T1000 (cell line): Measurements from ENCODE around the gene THOC7.

Experiments
- DNase-seq: peaks from one replicate; lab custom pipeline; 2025; ENCODE audit warnings: mixed read lengths; lab: John Stamatoyannopoulos, UW

Gene THOC7

DNA sequence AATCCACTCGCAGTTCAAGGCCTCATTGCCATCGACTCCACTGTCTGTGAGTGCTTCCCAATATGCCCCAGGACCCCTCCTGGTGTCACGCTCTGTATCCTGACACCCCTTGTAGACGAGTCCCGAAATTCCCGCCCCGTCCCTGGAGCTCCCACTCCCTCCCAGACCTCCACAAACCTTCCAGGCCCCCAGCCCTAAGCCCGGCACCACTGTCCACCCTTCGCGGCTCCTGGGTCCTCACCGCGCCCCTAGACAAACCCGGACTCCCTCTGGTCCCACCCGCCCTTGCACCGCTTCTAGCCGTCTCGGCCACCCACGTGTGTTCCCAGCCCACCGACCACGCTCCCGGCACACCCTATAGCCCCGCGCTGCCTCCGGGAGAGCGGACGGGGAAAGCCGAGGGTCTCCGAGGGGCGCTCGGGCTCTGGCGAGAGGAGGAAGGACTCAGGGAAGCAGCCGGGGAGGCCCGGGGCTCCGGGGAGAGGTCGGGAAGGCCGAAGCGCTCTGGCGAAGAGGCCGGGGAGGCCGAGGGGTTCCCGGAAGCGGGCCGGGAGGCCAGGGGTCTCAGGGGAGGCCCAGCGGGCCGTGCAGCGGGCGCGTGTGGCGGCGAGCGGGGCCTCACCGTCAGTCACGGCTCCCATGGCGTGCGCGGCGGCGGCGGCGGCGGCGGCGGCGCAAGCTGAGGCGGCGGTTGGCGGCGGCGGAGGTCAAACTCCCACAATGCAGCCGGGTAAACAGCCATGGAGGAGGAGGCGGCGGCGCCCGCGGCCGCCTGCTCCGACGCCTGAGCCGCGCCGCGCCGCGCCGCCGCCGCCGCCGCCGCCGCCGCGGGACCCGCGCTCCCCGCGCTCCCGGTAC is at the start of gene THOC7, which contains the start of gene ATXN7:
Gene THOC7, minus strand, starts transcription at position 656 of the 858 bp plus-strand sequence. Its CDS starts 15 bp downstream, at position 641.
Gene ATXN7, plus strand, starts transcription at position 718 of the 858 bp plus-strand sequence. CDS start 48,732 bp downstream, outside the sequence.
- peak; percentile 59 for DNase-seq

DNA sequence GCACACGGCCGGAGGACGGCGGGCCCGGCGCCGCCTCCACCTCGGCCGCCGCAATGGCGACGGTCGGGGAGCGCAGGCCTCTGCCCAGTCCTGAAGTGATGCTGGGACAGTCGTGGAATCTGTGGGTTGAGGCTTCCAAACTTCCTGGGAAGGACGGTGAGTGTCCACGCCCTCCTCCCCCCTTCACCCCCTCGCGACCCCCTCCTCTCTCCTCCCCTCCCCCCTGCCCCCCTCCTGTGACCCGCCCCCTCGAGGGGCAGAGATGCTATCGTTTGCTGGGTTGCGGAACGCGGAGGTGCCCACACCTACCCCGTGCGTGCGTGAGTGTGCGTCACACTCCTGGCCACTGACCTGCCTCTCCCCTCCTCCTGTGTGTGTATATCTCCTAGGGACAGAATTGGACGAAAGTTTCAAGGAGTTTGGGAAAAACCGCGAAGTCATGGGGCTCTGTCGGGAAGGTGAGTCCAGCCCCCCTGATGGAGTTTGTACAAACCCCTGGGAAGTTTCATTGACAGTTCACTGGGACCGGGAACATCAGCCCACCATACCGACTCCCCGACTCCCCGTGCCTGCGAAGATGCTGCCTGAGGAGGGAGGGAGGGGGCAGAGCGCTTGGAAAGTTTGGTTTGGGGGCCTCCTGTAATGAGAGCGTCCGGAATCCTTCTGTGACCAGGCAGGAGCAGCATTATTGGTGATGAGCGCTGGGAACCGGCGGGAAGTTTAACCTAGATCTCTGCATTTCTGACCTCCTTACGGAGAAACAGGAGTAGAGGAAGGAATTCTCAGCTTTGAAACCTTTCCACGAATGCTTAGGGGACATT is 49.4 kb upstream of the THOC7 start:
- peak; percentile 37 for DNase-seq

DNA sequence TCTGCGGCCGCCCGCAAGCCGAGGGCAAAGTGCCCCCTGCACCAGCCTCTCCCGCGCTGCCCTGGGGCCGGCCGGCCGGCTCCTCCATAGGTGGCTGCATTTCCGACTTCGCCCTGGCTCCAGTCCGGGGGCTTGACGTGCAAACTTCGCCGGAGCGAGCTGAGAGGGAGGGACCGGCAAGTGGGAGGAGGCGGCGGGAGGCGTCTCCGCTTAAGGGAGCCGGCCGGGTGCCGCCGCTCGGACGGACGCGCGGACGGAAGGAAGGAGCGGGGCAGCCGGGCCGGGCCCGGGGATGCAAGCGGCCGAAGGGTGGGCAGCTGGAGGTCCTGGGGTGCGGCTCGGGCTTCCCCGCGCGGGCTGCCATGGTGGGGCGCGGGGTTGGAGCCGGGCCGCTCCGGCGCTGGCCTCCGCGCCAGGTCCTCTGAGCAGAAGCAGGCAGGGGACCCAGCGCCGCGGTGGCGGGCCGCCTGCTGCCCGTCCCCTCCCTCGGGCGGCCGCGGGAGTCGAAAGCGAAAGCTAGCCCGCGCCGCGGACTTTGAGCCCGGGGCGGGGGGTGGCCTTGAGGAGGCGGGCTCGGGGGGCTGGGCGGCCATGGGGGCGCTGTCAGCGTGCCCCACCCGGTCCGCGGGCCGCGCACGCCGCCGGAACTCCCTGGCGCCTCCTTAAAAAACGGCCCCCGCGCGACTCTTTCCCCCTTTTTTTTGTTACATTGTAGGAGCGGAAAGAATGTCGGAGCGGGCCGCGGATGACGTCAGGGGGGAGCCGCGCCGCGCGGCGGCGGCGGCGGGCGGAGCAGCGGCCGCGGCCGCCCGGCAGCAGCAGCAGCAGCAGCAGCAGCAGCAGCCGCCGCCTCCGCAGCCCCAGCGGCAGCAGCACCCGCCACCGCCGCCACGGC is 48.5 kb upstream of the THOC7 start, which contains the start of gene SCAANT1:
Gene SCAANT1, minus strand, starts transcription at position 511 of the 895 bp plus-strand sequence.
- peak; percentile 75 for DNase-seq

DNA sequence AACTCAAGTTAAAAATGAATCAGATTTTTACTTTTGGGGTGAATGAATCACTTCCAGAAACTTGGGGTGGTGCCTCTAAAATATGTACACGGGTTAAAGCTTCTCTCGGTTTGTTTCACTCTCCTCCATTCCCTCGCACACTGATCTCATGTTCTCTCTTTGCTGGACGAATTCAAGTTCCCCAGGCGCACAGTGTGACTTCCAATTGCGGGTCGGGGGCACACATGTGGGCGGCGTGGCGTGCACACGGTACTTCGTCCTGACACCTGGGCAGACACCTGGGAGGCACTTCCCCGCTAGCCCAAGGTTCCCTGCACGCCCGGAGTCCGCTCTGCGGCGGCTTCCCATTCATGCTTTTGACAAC is 47.9 kb upstream of the THOC7 start:
- no peak for DNase-seq

DNA sequence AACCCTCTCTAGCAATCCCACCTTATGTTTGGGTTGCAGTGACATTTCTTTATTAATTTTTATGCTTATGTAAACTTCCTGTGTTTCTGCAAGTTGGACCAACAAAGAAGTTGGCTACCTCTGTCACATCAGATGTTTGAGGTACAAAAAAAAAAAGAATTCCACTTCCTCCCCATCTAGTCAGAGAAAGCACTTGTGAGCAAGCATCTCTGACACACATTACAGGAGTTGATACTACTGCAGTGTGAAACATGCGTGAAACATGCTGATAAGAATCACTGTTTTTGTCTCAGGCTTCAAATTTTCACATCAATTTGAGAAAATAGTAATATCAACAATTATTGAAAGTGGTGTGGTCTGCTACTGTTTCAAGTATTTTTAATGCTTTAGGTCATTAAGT is 47.3 kb upstream of the THOC7 start:
- no peak for DNase-seq

DNA sequence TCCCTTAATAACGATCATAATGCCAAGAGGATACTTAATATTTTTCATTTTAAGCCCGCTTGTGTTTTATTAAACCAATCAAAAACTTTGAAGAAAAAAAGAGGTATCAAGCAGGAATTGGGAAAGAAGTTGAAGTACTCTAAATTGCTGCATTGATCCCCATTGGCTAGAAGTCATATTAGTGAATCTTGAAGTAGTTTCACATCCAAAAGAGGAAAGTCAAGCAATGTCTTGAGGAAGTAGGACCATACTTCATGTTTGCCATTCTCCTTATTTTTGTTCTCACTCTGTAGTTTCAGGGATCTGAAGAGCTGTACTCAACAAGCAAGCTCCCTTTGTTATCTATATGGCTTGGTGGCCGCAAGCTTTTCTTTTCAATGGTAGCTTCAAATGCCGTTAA is 46.4 kb upstream of the THOC7 start:
- no peak for DNase-seq

DNA sequence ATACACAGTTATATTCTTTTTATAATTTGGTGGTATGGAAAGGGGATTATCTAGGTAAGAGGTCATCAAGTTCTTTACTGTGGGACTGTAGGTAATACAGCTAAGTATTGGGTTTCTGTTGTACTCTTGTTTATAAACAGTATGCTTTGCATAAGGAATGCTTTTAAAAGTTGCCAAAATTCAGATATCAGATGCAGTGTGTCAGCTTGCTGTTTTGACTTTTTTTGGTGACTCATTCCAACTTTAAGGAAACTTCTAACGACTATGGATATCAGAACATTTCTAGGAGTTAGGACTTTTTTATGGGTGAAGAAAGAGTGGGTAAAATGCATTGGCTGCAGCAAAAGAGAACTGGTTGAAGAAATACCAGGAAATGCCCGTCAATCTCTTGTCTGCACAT is 45.8 kb upstream of the THOC7 start:
- DNase-seq = no peak

DNA sequence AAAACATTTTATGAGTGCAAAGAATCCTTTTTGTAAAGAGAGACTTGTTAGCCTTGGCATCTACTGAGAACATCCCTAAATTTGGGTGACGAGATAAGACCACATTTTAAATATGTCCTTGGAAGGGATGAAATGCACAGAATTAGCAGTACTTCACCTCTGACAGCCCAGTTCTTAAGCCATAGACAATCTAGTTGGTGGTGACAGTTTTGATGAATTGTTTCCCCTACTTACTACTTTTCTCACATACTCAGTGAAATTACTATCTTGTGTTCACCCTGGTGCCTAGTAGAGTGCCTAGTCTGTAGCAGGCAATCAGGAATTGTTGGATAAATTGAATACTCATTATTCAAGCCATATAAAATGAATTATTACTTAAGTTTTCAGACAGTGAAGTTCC is 45.2 kb upstream of the THOC7 start:
- DNase-seq = no peak

DNA sequence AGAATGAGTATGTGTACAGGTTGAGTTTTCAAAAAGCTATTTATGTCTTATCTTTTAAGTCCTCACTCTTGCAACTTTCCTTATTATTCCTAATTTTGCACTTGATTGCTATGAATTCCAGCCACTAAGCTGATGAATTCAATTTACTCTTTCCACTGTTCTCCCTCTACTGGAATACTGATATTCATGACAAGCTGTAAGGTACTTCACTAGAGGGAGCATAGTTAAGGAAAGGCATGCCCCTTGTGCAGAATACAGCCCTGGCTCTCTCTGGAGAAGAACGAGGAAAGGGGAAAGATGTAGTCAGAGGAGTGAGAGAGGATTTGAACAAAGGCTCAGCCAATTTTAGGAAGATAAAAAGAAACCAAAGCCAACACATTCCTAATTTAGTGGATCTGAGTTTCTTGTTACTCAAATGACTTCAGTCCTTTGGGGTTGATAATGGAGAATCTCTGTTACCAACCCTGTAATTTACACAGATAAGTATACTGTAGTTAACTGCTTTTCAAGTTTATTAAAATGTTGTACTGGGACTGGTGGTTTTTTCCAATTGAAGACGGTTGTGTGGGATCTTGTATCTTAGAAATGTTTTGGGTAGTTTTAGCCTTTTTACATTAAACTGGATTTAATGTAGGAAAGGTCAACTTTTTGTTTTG is 44.6 kb upstream of the THOC7 start:
- DNase-seq = no peak

DNA sequence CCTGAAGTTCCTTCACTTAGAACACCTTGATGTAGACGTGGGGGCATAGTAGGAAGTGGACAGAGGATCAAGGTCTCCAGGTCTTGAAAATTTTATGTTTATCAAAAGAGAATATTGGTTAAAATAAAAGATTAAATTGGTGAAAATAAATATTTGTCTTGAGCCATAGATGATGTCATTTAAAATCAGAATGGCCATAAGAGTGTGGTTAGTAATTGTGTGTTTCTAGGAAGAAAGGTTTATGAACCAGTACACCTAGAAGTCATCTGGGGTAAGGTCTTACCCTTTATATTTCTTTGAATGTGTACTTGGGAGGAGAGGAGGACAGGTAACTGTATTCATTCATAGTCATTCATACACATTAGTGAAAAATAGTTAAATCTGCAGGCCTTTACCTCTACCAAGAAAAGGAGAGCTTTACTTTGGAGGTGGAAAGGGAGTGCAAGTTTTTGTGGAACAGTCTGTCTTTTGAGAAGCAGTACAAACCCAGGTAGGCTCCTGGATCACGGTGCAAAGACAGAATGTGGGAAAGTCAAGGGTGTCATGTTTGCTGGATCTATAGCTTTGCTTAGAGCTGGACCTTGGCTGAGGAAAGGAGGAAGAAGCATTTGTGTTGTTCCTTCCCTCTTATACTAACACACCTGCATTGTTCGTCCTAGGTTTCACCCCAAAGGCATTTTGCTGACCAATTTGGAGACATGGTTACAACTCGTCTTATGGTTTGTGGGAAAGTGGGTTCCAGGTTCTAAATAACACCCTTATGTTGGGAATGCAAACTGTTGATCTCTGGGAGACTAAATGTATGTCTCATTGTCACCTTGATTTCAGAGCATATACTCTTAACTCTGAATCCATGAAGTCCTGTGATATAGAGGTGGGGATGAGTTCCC is 42.4 kb upstream of the THOC7 start:
- no peak for DNase-seq

DNA sequence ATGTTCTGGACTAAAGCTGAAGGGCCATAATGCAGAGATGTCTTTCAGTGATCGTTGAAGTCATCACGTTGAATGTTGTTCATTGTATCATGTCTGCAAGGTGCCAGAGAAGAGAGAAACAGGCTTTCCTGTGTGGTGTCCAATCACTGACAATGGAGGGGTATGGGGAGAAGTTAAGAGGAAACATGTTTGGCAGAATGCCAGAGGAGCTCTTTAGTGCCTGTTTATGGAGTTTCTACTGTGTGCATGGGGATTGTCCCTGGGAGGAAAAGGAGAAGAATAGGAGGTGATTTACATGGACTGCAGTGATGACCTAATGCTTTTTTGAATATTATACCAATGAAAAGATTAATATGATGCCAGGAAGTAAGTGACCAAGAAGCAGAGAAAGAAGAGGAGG is 36.9 kb upstream of the THOC7 start:
- DNase-seq = no peak

DNA sequence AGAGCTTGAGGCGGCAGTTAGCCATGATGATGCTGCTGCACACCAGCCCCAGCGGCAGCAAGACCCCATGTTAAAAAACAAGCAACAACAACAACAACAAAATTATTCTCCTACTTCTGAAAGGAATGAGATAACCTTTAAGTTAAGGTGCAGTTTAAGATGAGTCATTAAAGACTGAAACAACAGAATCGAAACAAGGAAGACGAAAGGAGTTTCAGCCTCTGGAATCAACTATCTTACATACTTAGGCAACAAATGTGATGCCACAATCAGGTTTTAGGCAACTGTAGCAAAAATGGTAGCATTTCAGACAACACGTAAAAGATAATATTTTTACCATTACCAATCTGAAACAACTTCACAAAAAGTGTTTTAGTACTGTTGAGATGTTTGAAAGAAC is 36.4 kb upstream of the THOC7 start:
- DNase-seq = no peak

DNA sequence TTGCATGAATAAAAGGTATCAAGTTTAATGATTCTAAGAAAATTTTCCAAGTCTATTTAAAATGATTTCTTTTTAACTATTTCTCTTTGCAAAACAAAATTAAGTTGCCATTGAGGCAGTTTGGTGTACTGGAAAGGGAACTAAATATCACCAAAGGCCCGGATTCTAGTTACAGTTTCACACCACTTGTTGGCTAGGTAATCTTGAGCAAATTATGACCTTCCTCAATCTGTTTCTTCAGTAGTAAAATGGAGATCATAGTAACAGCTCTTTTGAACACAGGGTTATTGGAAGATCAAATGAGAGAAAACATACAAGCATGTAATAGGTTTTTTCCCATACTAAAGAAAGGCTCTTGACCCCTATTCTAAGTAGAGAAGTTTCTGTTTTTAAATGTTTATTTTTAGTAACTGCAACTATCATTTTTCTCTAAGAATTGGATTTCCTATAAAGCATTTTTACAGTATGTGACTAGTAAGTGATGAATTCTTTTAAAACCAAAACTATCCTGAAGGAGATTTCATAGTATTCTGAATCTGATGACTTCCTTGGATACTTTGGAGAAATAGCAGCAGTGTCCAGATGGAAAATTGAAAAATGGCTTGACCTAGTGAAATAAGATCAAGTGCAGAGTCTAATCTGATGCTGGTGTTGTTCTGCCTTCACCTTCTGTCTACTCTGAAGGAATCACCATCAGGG is 32.9 kb upstream of the THOC7 start:
- no peak for DNase-seq

DNA sequence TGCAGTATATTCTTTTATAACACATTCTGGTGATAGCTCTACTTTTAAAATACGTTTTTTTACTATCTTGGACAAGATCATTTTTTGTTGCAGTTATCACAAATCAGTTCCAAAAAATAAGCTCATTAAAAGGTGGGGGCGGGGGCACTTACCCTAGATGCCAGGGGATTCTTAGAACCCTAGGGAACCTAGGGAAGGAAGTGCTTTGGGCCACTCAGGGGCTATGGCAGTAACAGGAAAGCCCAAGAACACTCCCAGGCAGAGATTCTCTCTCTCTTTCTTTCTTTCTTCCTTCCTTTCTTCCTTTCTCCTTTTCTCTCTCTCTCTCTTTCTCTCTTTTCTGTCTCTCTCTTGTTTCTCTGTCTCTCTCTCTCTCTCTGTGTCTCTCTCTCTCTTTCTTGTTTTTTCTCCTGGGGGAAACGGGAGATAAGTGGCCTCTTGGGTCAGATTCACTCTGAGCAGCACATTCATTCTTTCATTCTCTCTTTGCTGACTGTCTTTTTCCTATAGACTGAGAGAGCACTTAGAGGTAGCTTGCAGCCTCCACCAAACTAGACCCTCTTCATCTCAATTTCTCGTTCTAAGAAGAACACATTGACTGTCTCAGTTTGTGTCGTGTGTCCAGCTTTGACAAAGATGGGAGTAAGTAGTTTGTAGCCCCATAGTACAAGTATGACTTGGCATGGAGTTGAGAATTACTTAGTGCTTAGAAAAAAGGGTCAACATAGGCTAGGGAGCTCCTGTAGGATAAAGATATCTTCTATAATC is 32.0 kb upstream of the THOC7 start:
- DNase-seq = no peak

DNA sequence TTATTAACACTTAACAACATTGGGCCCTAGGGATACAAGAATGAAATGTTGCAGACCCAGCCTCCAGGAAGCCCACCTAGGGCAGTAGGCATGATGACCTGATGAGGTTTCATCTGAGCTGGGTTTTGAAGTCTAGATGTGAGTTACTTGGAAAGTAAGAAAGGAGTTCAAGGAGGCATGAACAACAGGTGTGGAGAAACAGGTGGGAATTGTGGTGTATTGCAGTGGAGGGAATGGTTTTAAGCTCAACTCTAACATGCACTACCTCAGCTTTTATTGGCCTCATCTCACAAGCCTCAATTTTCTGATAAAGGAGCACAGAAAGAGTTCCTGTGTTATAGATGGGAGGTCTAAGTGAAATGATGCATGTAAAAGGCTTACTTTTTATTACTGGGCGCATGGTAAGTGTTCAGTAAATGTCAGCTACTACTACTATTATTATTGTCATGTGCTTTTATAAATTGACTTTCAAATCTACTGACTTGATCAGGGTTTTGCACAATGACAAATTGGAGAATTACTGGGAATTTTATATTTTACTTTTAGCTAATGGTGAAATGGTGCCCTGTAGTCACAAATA is 29.3 kb upstream of the THOC7 start:
- DNase-seq = no peak

DNA sequence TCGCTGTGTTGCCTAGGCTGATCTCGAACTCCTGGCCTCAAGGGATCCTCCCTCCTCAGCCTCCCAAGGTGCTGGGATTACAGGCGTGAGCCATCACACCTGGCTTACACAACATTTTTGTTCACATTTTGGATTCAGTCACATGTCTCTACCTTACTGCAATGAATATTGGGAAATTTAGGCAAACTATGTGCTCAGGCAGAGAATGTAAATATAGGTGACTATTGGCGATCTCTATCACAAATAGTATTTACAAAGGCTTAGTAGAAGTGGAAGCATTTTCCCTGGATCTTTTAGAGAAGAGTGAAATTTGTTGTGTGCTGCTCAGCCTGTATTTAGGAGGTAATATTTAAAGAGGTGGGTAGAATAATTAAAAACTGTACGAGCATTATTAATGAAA is 27.9 kb upstream of the THOC7 start:
- DNase-seq = no peak

DNA sequence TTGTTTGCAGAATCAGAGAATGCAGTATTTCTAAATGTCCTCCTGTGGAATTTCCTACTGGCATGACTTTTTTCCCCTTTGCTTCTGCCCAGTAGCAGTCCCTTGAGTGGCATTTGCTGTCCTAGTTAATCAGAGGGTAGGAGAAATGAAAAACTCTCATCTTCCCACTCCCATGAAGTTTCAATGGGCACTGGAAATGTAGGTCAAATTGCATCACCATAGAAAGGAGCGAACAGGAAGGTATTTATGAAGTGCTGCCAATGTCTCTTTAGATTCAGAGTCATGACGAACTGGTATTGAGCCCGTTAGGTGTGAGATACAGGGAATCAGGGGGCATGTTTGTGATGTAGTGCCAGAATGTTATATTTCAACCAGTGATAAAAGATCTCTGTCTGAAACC is 23.3 kb upstream of the THOC7 start:
- DNase-seq = no peak

DNA sequence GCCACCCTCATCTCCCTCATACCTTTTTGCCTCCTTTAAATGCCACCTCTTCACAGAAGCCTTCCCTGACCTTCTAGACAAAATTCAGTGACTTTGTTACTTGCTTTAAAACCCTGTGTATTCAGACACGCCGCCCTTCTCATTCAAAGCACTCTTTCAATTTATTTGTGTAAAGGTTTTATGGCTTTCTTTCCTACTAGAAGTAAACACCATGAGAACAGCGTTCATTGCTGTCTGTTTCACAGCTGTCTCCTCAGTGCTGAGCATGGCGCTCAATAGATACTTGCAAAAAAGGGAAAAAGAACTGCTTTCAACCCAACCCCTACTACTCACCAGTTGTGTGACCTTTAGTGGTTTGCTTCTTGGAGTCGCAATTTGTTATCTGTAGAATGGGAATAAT is 17.0 kb upstream of the THOC7 start:
- DNase-seq = no peak
